K562 (cell line): ENCODE results near the gene XRRA1. TPM values are rescaled to one million over a fixed set of nuclear protein-coding genes. Genes with fewer than 3 reads are reported as not detected.

Source experiments
- ATAC-seq: fragments of 200-7000 bp; cut with Tn5 transposase; 3 replicates; pipeline ENCODE4 v1.9.1; 2020; ENCODE audit warnings: moderate library complexity
- BruUV-seq: library from RNA; stranded (reverse); fragments of 400-500 nt; replicated peaks from 2 replicates; lab custom pipeline; 2021; lab: Mats Ljungman, UMichigan
- CTCF ChIA-PET: fragments of 300-600 bp; formaldehyde crosslinking; extraction: SDS; loops from one replicate; lab custom pipeline; 2021; ENCODE audit warnings: low intra/inter-chr PET ratio; lab: Yijun Ruan, JAX
- POLR2A ChIA-PET: fragments of 300-600, 350-650 bp; sonication (Branson Sonifier 250); formaldehyde crosslinking; extraction: SDS; loops from one replicate; lab custom pipeline; 2021; ENCODE audit warnings: antibody characterized with exemption, inconsistent platforms; lab: Yijun Ruan, JAX
- DNase-seq, 4 experiments: peaks; one replicate each; pipeline versions ENCODE4 v3.0.0 to v3.0.0-alpha.2; 2011 to 2018; ENCODE audit warnings: low spot score in 3 of 4, mixed read lengths in 3 of 4; ENCODE audit errors: extremely low read depth in 1 of 4
- FAIRE-seq: peaks from 2 replicates; lab custom pipeline; 2011; peaks lifted over from hg19 to GRCh38; lab: Jason Lieb, UNC
- H2AFZ ChIP-seq: 2 replicates; pipeline ENCODE4 v1.6.0; 2011; ENCODE audit warnings: low read depth, low read length, control low read depth, inconsistent platforms
- H3K27ac ChIP-seq: fragments of 200-600 bp; 3 replicates; pipeline ENCODE4 v1.8.0; 2011; ENCODE audit warnings: low read depth, mild to moderate bottlenecking, control low read depth, inconsistent platforms, low read length, moderate library complexity, mixed read lengths; ENCODE audit errors: extremely low read depth
- H3K27me3 ChIP-seq, 2 experiments: fragments of 300-600 bp in 1 of 2; 2 replicates in 1 of 2; 3 replicates in 1 of 2; pipeline versions ENCODE4 v1.6.0 to v1.8.0; 2011; ENCODE audit warnings: inconsistent platforms in 2 of 2, low read length in 2 of 2, mild to moderate bottlenecking in 1 of 2, mixed read lengths in 1 of 2, moderate library complexity in 1 of 2; ENCODE audit not compliant: control insufficient read depth in 2 of 2, insufficient read depth in 2 of 2
- H3K36me3 ChIP-seq: fragments of 300-600 bp; 3 replicates; pipeline ENCODE4 v1.8.0; 2011; ENCODE audit warnings: mild to moderate bottlenecking, low read length, inconsistent platforms; ENCODE audit not compliant: control insufficient read depth, insufficient read depth
- H3K4me1 ChIP-seq, 2 experiments: fragments of 200-600 bp in 1 of 2; replicated peaks in 1 of 2; 2 replicates in 1 of 2; 3 replicates in 1 of 2; pipeline versions ENCODE4 v1.5.1 to v1.8.0; 2011; ENCODE audit warnings: inconsistent platforms in 2 of 2, low read length in 2 of 2, mild to moderate bottlenecking in 1 of 2, mixed read lengths in 1 of 2, moderate library complexity in 1 of 2; ENCODE audit not compliant: control insufficient read depth in 2 of 2, insufficient read depth in 2 of 2
- H3K4me2 ChIP-seq: 2 replicates; pipeline ENCODE4 v1.6.1; 2011; ENCODE audit warnings: low read length, control low read depth, inconsistent platforms, mixed read lengths; ENCODE audit not compliant: insufficient read depth
- H3K4me3 ChIP-seq: fragments of 200-600 bp; sonication (generic), shearing (Covaris generic); 2 replicates; pipeline ENCODE4 v1.5.1; 2016; ENCODE audit warnings: control low read depth, inconsistent platforms
- H3K79me2 ChIP-seq: fragments of 200-600 bp; 3 replicates; pipeline ENCODE4 v1.8.0; 2011; ENCODE audit warnings: low read length, inconsistent platforms; ENCODE audit not compliant: control insufficient read depth, insufficient read depth
- H3K9ac ChIP-seq, 2 experiments: 2 replicates each; pipeline versions ENCODE4 v1.6.0 to v1.6.1; 2011; ENCODE audit warnings: low read depth in 2 of 2, low read length in 2 of 2, control low read depth in 1 of 2, inconsistent platforms in 1 of 2, mild to moderate bottlenecking in 1 of 2, mixed read lengths in 1 of 2; ENCODE audit not compliant: insufficient read depth in 1 of 2
- H3K9me1 ChIP-seq: one replicate; pipeline ENCODE4 v1.6.0; 2011; ENCODE audit warnings: inconsistent platforms, mild to moderate bottlenecking, low read length, moderate library complexity; ENCODE audit not compliant: control insufficient read depth, insufficient read depth
- H3K9me3 ChIP-seq: replicated peaks from 2 replicates; pipeline ENCODE4 v1.5.1; 2011; ENCODE audit warnings: low read depth, low read length, inconsistent platforms; ENCODE audit not compliant: control insufficient read depth, insufficient read depth
- H4K20me1 ChIP-seq: replicated peaks from 2 replicates; pipeline ENCODE4 v1.6.1; 2011; ENCODE audit warnings: low read length, inconsistent platforms, mixed read lengths; ENCODE audit not compliant: control insufficient read depth, insufficient read depth
- SMAD4 ChIP-seq: fragments of 250-450 bp; sonication (Bioruptor Pico); conservative IDR thresholded peaks from 2 replicates; pipeline ENCODE4 v1.8.0; 2021; ENCODE audit warnings: inconsistent platforms, mild to moderate bottlenecking, moderate library complexity
- SP1 ChIP-seq: sonication (generic); formaldehyde crosslinking; IDR thresholded peaks from 2 replicates; pipeline ENCODE4 v1.8.1; 2022; ENCODE audit warnings: mild to moderate bottlenecking, missing genetic modification reagents
- TAF9B ChIP-seq: fragments of 450-650 bp; IDR thresholded peaks from 2 replicates; pipeline ENCODE4 v1.6.1; 2018; ENCODE audit warnings: mild to moderate bottlenecking; ENCODE audit not compliant: partially characterized antibody
- WGBS: fragments of 100-300 bp; shearing (Covaris generic); methylation state at CpG from one replicate; pipeline ENCODE4 v1.1.6; 2016; ENCODE audit warnings: low coverage, mixed read lengths; ENCODE audit not compliant: insufficient coverage; ENCODE audit errors: missing lambda C conversion rate; 5-methylcytosine and 5-hydroxymethylcytosine counted together
- in situ Hi-C: fragments of 300-500 bp; cut with MboI; formaldehyde crosslinking; loops from 4 replicates; pipeline ENCODE4 v1.15.0; 2018; ENCODE audit warnings: inconsistent platforms, mixed read lengths
- intact Hi-C: fragments of 100-400 bp; cut with micrococcal nuclease; formaldehyde crosslinking; loops from 2 replicates; pipeline ENCODE4 v1.14.2; 2022
- polyA plus RNA-seq, 8 experiments: library from polyadenylated mRNA; depleted of rRNA in 4 of 8; stranded (reverse) in 5 of 8; unstranded in 3 of 8; fragments of >200 nt; fragmentation: Nextera tagmentation in 2 of 8; fragmentation: Illumina TruSeq in 1 of 8; extraction: Ambion mirVana in 2 of 8; extraction: Trizol in 1 of 8; gene quantifications; 2 replicates each; pipeline versions ENCODE4 v1.2.1 to v1.2.3, GENCODE V29; 2011 to 2014; ENCODE audit warnings: inconsistent platforms in 1 of 8, missing spikeins in 1 of 8
- total RNA-seq, 7 experiments: library from RNA; depleted of rRNA in 6 of 7; stranded (reverse); fragments of >200 nt in 6 of 7; fragmentation: Illumina TruSeq in 2 of 7; extraction: Trizol in 2 of 7; gene quantifications; 2 replicates each; pipeline versions ENCODE4 v1.2.1 to v1.2.3, GENCODE V29; 2011 to 2021; ENCODE audit warnings: low replicate concordance in 1 of 7
- TF ChIP-seq, protein P1 (sequence below): fragments of 250-450 bp; sonication (Bioruptor Pico); IDR thresholded peaks from 2 replicates; pipeline ENCODE4 v1.5.0; 2021
- TF ChIP-seq, protein P2 (sequence below): fragments of 450-650 bp; IDR thresholded peaks from 2 replicates; pipeline ENCODE4 v1.6.1; 2018; ENCODE audit not compliant: partially characterized antibody
- TF ChIP-seq, protein P3 (sequence below): IDR thresholded peaks from 3 replicates; pipeline ENCODE4 v1.6.1; 2011; ENCODE audit warnings: borderline replicate concordance, mild to moderate bottlenecking, moderate library complexity; ENCODE audit not compliant: insufficient read length; ENCODE audit errors: extremely low read depth

The XRRA1 gene
- total and polyA plus RNA-seq, 9 of the 15 experiments (the other 6 are each of a cell fraction or from before 2014, with no cell fraction given), result 5.0 to 22.5 (median 16.0) TPM

DNA sequence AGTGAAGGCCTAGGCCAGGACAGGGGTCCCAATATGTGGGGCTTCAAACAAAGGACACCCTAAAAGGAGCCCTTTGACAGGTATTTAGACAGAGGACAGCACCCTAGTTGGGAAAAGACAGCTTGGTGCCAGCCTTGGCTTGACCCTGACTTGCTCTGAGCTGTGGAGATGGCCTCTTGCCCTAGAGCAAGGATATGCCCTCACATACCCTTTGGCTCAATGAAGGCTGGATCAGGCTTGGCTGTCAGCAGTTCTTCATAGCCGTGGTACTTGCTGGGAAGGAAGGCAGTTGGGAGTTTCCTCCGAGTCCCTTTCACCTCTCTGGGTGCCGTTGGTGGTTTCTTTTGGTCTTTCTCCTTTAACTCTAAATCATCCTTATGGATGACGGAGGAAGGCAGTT, 104.0 kb downstream of the XRRA1 start:
- intact Hi-C loops, result no loop called here
- in situ Hi-C loops, result no loop called here
- Histone ChIP-seq H3K9me3 (no peaks in the 10 kb centered on the region), H3K79me2 (no peaks in the 10 kb centered on the region), H3K27ac (no peak overlapping the region), H3K4me1 (peaks cover 0 to 3% of the 10 kb centered on the region in 2 experiments; a peak in 2 of 5 replicates), H3K4me2 (no peak overlapping the region), H3K27me3 (no peaks in the 10 kb centered on the region), H3K9ac (no peak overlapping the region), H2AFZ (no peak overlapping the region), H3K4me3 (no peak overlapping the region), H3K36me3 (peaks cover 79% of the 10 kb centered on the region; the same call in 2 of the 3 replicates), H4K20me1 (no peaks in the 10 kb centered on the region), H3K9me1 (no peaks in the 10 kb centered on the region)
- no peak for FAIRE-seq
- no TSS peak for BruUV-seq
- DNase-seq, result no peak
- ChIA-PET CTCF (no interaction called here), POLR2A (interaction anchor here (0.6 kb wide), 1 partner anchor 10 kb away, joined by 3 read pairs; no protein-coding TSS in a partner anchor)
- WGBS, result 95% methylated on average over 3 of the region's 4 CpGs
- ATAC-seq, result no peak
- TF ChIP-seq, protein P1, sequence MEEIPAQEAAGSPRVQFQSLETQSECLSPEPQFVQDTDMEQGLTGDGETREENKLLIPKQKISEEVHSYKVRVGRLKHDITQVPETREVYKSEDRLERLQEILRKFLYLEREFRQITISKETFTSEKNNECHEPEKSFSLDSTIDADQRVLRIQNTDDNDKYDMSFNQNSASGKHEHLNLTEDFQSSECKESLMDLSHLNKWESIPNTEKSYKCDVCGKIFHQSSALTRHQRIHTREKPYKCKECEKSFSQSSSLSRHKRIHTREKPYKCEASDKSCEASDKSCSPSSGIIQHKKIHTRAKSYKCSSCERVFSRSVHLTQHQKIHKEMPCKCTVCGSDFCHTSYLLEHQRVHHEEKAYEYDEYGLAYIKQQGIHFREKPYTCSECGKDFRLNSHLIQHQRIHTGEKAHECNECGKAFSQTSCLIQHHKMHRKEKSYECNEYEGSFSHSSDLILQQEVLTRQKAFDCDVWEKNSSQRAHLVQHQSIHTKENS, result no peak
- TF ChIP-seq TAF9B (no peak), SMAD4 (CRISPR knock-in tag) (no peak), SP1 (CRISPR knock-in tag) (no peak)
- TF ChIP-seq, protein P2, sequence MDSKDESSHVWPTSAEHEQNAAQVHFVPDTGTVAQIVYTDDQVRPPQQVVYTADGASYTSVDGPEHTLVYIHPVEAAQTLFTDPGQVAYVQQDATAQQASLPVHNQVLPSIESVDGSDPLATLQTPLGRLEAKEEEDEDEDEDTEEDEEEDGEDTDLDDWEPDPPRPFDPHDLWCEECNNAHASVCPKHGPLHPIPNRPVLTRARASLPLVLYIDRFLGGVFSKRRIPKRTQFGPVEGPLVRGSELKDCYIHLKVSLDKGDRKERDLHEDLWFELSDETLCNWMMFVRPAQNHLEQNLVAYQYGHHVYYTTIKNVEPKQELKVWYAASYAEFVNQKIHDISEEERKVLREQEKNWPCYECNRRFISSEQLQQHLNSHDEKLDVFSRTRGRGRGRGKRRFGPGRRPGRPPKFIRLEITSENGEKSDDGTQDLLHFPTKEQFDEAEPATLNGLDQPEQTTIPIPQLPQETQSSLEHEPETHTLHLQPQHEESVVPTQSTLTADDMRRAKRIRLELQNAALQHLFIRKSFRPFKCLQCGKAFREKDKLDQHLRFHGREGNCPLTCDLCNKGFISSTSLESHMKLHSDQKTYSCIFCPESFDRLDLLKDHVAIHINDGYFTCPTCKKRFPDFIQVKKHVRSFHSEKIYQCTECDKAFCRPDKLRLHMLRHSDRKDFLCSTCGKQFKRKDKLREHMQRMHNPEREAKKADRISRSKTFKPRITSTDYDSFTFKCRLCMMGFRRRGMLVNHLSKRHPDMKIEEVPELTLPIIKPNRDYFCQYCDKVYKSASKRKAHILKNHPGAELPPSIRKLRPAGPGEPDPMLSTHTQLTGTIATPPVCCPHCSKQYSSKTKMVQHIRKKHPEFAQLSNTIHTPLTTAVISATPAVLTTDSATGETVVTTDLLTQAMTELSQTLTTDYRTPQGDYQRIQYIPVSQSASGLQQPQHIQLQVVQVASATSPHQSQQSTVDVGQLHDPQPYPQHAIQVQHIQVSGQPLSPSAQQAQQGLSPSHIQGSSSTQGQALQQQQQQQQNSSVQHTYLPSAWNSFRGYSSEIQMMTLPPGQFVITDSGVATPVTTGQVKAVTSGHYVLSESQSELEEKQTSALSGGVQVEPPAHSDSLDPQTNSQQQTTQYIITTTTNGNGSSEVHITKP, result no peak
- TF ChIP-seq, protein P3, sequence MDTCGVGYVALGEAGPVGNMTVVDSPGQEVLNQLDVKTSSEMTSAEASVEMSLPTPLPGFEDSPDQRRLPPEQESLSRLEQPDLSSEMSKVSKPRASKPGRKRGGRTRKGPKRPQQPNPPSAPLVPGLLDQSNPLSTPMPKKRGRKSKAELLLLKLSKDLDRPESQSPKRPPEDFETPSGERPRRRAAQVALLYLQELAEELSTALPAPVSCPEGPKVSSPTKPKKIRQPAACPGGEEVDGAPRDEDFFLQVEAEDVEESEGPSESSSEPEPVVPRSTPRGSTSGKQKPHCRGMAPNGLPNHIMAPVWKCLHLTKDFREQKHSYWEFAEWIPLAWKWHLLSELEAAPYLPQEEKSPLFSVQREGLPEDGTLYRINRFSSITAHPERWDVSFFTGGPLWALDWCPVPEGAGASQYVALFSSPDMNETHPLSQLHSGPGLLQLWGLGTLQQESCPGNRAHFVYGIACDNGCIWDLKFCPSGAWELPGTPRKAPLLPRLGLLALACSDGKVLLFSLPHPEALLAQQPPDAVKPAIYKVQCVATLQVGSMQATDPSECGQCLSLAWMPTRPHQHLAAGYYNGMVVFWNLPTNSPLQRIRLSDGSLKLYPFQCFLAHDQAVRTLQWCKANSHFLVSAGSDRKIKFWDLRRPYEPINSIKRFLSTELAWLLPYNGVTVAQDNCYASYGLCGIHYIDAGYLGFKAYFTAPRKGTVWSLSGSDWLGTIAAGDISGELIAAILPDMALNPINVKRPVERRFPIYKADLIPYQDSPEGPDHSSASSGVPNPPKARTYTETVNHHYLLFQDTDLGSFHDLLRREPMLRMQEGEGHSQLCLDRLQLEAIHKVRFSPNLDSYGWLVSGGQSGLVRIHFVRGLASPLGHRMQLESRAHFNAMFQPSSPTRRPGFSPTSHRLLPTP, result no peak
